OCI-LY7 (cell line): ENCODE data around the gene PLSCR1. TPM values are rescaled to one million over a fixed set of nuclear protein-coding genes. Genes with fewer than 3 reads are reported as not detected.

ENCODE experiments used
- BruUV-seq: library from RNA; stranded (reverse); fragments of 400-500 nt; replicated peaks from 2 replicates; lab custom pipeline; 2021; lab: Mats Ljungman, UMichigan
- CTCF ChIA-PET: fragments of 300-600 bp; sonication (Branson Sonifier 250); formaldehyde crosslinking; loops from one replicate; lab custom pipeline; 2022; ENCODE audit warnings: antibody characterized with exemption; ENCODE audit not compliant: unreplicated experiment; lab: Charles Lee
- POLR2A ChIA-PET: fragments of 300-600 bp; sonication (Branson Sonifier 250); formaldehyde crosslinking; loops from one replicate; lab custom pipeline; 2022; ENCODE audit warnings: antibody characterized with exemption; lab: Charles Lee
- DNase-seq: peaks from one replicate; pipeline ENCODE4 v3.0.0-alpha.2; 2015; ENCODE audit warnings: low spot score
- H2AFZ ChIP-seq: fragments of 200-600 bp; sonication (generic), shearing (Covaris generic); 2 replicates; pipeline ENCODE4 v1.6.1; 2014; ENCODE audit warnings: mild to moderate bottlenecking, antibody characterized with exemption, low read length, moderate library complexity
- H3K27ac ChIP-seq: fragments of 200-600 bp; sonication (generic); 2 replicates; pipeline ENCODE4 v1.5.1; 2014; ENCODE audit warnings: mixed run types, low read depth, mild to moderate bottlenecking, moderate library complexity, low read length, inconsistent platforms; ENCODE audit not compliant: poor library complexity, severe bottlenecking
- H3K36me3 ChIP-seq: fragments of 200-600 bp; sonication (generic); 2 replicates; pipeline ENCODE4 v1.6.1; 2014; ENCODE audit warnings: mild to moderate bottlenecking, antibody characterized with exemption, low read length, moderate library complexity, mixed read lengths; ENCODE audit not compliant: insufficient read depth
- H3K4me1 ChIP-seq: fragments of 200-600 bp; sonication (generic); 2 replicates; pipeline ENCODE4 v1.5.1; 2014; ENCODE audit warnings: mild to moderate bottlenecking, low read length; ENCODE audit not compliant: insufficient read depth, poor library complexity, severe bottlenecking
- H3K4me2 ChIP-seq: fragments of 200-600 bp; sonication (generic); 2 replicates; pipeline ENCODE4 v1.6.1; 2014; ENCODE audit warnings: mild to moderate bottlenecking, low read length
- H3K4me3 ChIP-seq: fragments of 200-600 bp; sonication (generic); 2 replicates; pipeline ENCODE4 v1.5.1; 2014; ENCODE audit warnings: mild to moderate bottlenecking, low read depth, low read length; ENCODE audit not compliant: poor library complexity, severe bottlenecking
- H3K79me2 ChIP-seq: fragments of 200-600 bp; sonication (generic); 2 replicates; pipeline ENCODE4 v1.6.1; 2016; ENCODE audit warnings: low read depth, mild to moderate bottlenecking, low read length, moderate library complexity, mixed read lengths; ENCODE audit not compliant: insufficient read depth
- H3K9me2 ChIP-seq: fragments of 200-600 bp; sonication (generic); 2 replicates; pipeline ENCODE4 v1.6.1; 2016; ENCODE audit warnings: mild to moderate bottlenecking, low read length, mixed read lengths; ENCODE audit not compliant: insufficient read depth
- H3K9me3 ChIP-seq: fragments of 200-600 bp; sonication (generic); 2 replicates; pipeline ENCODE4 v1.6.1; 2014; ENCODE audit warnings: mild to moderate bottlenecking, mixed run types, low read length, mixed read lengths
- H4K20me1 ChIP-seq: fragments of 200-600 bp; sonication (generic); 2 replicates; pipeline ENCODE4 v1.6.1; 2014; ENCODE audit warnings: mild to moderate bottlenecking, antibody characterized with exemption, low read length, moderate library complexity, mixed read lengths; ENCODE audit not compliant: insufficient read depth
- EZH2phosphoT487 ChIP-seq: fragments of 200-600 bp; sonication (generic); IDR thresholded peaks from 2 replicates; pipeline ENCODE4 v1.6.1; 2018; ENCODE audit warnings: low read depth, borderline replicate concordance, mild to moderate bottlenecking, mixed run types, antibody characterized with exemption, low read length, moderate library complexity, mixed read lengths
- intact Hi-C: fragments of 100-400 bp; cut with micrococcal nuclease; formaldehyde crosslinking; loops from one replicate; pipeline ENCODE4 v1.10.0; 2022; ENCODE audit not compliant: unreplicated experiment
- total RNA-seq, 2 experiments: library from RNA; depleted of rRNA in 1 of 2; stranded (reverse); fragments of >200 nt in 1 of 2; shearing (Covaris generic) in 1 of 2; gene quantifications; 2 replicates each; pipeline ENCODE4 v1.2.3, GENCODE V29; 2014 to 2022
- TF ChIP-seq, protein P1 (sequence below): fragments of 200-600 bp; sonication (generic); conservative IDR thresholded peaks from 2 replicates; pipeline ENCODE4 v1.5.1; 2014; ENCODE audit warnings: mild to moderate bottlenecking, antibody characterized with exemption, low read length, moderate library complexity, mixed read lengths

The PLSCR1 gene
- total RNA-seq, 2 experiments from 2014 or later, result 1.8 to 13.4 TPM

DNA sequence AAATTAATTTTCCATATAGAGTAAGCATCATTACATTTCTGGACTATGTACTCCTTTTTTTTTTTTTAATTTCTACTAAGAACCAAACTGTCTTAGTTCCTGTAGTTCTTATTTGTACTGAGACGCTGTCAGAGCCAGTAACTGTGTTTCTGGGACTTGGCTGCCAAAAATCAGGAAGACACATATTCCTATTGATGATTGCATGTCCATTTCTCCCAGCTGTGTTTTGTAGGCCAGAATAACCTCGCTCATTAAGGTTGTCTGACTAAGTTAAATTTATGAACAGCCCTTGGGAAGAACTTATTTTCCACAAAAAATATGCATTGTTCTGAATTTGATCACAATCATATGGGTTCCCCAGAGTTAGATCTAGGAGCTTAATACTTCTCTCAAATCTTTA is 31.2 kb upstream of the PLSCR1 start:
- CTCF ChIA-PET, result no interaction called here
- Histone ChIP-seq H3K9me2 (no peaks in the 10 kb centered on the region), H3K4me3 (no peak overlapping the region), H3K27ac (no peak overlapping the region), H4K20me1 (no peaks in the 10 kb centered on the region), H3K36me3 (no peaks in the 10 kb centered on the region), H3K9me3 (no peaks in the 10 kb centered on the region), H2AFZ (no peak overlapping the region), H3K79me2 (no peaks in the 10 kb centered on the region), H3K4me2 (no peak overlapping the region), H3K4me1 (no peaks in the 10 kb centered on the region)
- DNase-seq, result no peak
- intact Hi-C loops, result no loop called here
- POLR2A ChIA-PET, result interaction anchor here (0.6 kb wide), 1 partner anchor 1490 kb away, joined by 3 read pairs; no protein-coding TSS in a partner anchor
- no TSS peak for BruUV-seq
- no peak for TF ChIP-seq EZH2phosphoT487
- TF ChIP-seq, protein P1, sequence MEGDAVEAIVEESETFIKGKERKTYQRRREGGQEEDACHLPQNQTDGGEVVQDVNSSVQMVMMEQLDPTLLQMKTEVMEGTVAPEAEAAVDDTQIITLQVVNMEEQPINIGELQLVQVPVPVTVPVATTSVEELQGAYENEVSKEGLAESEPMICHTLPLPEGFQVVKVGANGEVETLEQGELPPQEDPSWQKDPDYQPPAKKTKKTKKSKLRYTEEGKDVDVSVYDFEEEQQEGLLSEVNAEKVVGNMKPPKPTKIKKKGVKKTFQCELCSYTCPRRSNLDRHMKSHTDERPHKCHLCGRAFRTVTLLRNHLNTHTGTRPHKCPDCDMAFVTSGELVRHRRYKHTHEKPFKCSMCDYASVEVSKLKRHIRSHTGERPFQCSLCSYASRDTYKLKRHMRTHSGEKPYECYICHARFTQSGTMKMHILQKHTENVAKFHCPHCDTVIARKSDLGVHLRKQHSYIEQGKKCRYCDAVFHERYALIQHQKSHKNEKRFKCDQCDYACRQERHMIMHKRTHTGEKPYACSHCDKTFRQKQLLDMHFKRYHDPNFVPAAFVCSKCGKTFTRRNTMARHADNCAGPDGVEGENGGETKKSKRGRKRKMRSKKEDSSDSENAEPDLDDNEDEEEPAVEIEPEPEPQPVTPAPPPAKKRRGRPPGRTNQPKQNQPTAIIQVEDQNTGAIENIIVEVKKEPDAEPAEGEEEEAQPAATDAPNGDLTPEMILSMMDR, result no peak

DNA sequence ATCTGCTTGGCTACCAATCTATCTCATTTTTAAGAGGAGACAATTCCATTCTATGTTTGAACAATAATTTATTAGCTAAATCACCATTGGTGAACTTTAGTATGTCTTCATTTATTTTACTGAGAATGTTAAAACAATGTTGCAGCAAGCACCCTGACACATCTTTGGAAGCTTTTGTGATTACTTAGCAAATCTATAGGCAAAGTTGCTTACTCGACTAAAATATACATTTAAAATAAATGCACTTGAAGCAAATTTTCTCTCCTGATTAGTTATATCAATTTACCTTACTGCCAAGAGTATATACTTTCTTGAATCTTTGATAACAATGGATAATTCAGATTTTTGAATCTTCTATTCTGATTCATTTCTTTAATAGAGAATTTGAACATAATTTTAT is 29.8 kb upstream of the PLSCR1 start:
- Histone ChIP-seq H3K9me2 (no peaks in the 10 kb centered on the region), H3K9me3 (no peaks in the 10 kb centered on the region), H2AFZ (no peak overlapping the region), H3K27ac (no peak overlapping the region), H3K79me2 (no peaks in the 10 kb centered on the region), H4K20me1 (no peaks in the 10 kb centered on the region), H3K4me3 (no peak overlapping the region), H3K36me3 (no peaks in the 10 kb centered on the region), H3K4me2 (no peak overlapping the region), H3K4me1 (no peaks in the 10 kb centered on the region)
- ChIA-PET CTCF (no interaction called here), POLR2A (interaction anchor here (1.7 kb wide), 1 partner anchor 30 kb away, joined by 6 read pairs; the partner anchor contains the start of gene PLSCR1)
- TF ChIP-seq, protein P1, result no peak
- no peak for TF ChIP-seq EZH2phosphoT487
- DNase-seq, result no peak
- intact Hi-C loops, result no loop called here
- BruUV-seq, result no TSS peak

DNA sequence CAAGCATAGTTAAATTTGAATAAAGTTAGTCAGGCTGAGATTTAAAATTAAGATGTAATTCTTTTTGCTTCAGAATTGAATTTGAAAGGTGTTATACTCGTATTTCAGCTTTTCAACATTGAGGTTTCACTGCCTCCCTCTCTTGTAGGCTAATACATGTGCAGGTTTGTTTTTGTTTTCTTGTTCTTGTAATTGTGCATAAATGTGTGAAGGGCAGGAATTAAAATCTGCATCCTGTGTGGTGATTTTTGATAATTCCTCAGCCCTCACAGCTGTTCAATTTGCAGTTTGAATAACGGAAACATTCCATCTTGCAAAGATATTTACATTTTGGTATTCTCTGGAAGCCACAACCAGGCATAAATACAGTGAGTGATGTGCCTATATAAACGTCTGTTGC is 24.9 kb upstream of the PLSCR1 start:
- no peak overlapping the region for H2AFZ ChIP-seq

More for the DNA sequence above, 24.9 kb upstream of the PLSCR1 start:
- DNase-seq, result no peak
- POLR2A ChIA-PET, result interaction anchor here (0.5 to 0.7 kb wide), 2 partner anchors 13 to 780 kb away, joined by 3 read pairs; no protein-coding TSS in a partner anchor
- Histone ChIP-seq H3K4me1 (no peaks in the 10 kb centered on the region), H3K27ac (no peak overlapping the region), H3K36me3 (no peaks in the 10 kb centered on the region), H4K20me1 (no peaks in the 10 kb centered on the region), H3K4me2 (no peak overlapping the region), H3K79me2 (no peaks in the 10 kb centered on the region), H3K9me3 (no peaks in the 10 kb centered on the region), H3K4me3 (no peak overlapping the region), H3K9me2 (no peaks in the 10 kb centered on the region)
- intact Hi-C loops, result no loop called here
- BruUV-seq, result no TSS peak
- CTCF ChIA-PET, result no interaction called here
- TF ChIP-seq, protein P1, result no peak
- no peak for TF ChIP-seq EZH2phosphoT487
